TTC549 (cell line): Measurements from ENCODE around the gene DPH3.

Experiments used
- FAIRE-seq: peaks from 2 replicates; lab custom pipeline; 2012; peaks lifted over from hg19 to GRCh38; lab: Jason Lieb, UNC

Gene DPH3

DNA sequence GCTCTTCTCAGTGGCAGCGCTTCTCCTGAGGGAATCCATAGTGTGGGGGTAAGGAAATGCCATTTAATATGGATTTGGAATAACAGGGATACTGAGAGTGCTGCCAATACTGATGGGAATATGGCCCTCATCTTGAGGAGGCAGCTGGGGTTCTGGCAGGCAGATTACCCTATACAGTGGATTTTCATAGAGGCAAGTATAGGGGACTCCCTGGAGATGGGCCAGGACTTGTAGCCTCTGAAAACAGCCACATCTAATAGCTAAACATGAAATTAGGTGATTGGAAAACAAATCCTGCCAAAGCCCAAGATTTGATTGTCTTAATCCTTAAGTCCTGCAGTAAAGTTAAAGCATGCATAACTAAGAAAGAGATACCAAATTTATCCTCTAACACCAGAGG is 30.9 kb downstream of the DPH3 start:
- FAIRE-seq, result no peak

- no peak for FAIRE-seq
These were observed 32.8 kb downstream of the DPH3 start for GRCh38 chr3:16231983-16232382.

DNA sequence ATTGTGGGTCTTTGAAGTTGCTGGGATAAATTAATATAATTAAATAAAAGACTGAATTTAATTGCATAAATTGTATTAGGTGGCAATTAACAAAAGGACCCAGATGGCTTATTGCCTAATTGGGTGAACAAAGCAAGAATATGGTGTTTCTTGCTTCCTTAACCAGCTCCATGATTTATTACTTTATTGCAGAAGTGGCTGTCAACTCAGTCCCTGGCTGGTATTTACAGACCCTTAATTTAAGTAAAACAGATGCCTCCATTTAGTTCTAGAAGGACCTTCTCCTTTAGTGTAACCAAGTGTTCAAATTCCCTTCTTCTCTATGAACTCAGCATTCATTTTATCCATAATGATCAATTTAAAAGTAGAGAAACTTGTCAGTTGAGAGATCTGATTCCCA is 35.1 kb downstream of the DPH3 start:
- FAIRE-seq, result no peak

DNA sequence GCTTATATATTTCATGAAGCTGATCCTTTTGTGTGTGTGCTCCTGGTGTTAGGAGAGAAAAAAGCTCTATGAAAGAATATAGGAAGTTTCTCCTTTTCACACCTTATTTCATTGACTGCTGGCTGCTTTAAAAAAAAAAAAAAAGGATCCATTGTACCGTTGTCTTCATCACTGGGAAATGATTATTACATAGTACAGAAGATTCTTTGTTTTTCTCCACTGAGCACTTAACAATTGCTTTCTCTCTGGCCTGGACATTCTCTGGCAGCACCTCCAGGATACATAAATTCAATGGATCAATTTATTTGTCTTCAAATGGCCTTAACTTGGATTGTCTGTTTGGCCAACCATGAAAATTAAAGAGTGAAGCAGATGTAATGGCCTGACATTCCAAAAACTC is 37.2 kb downstream of the DPH3 start:
- no peak for FAIRE-seq

DNA sequence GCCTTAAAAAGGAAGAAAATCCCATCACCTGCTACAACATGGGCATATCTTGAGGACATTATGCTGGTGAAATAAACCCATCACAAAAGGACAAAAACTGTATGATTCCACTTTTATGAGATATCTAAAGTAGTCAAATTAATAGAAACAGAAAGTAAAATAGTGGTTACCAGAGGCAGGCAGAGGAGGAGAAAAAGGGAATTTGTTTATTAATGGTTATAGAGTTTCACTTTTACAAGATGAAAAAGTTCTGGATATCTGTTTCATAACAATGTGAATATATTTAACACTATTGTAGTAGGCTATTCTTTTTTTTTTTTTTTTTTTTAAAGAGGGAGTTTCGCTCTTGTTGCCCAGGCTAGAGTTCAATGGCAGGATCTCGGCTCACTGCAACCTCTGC is 40.4 kb downstream of the DPH3 start:
- FAIRE-seq, result no peak

- no peak for FAIRE-seq
These were observed 42.2 kb downstream of the DPH3 start for GRCh38 chr3:16222547-16222946.

DNA sequence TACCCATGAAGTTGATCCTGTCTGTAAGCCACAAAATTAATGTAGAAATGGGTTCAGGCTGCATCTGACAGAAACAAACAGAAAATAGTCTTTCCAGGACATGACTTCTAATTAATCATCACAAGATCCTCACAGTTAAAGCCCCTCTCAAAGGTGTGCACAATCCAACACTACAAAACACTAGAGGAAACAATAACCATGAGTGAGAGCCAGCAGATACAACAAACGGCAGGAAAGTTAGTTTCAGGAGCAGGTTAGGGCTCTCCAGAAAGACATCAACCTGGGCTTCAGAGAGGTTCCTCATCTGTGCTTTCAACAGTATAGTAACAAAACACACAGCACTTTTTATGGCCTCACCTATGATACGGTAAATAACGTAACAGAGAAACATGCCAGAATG is 42.8 kb downstream of the DPH3 start:
- FAIRE-seq, result no peak

DNA sequence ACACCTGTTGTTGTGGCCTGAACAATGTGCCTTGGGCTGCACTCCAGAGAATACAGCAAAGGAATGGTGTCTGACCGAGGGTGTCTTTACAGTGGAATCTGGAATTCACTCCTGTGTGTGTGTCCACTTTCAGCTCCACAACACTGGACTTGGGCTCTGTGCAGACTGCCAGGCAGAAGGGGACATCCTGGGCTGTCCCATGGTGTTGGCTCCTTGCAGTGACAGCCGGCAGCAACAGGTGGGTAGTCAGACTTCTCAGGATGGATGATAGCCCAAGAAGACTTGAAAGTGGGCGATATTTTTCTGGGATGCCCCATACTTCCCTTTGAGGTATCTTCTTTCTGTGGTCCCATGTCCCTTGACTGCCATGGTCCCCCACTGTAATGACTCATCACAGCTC is 45.0 kb downstream of the DPH3 start:
- no peak for FAIRE-seq

GRCh38 chr3:16216373-16216935 is 48.3 kb downstream of the DPH3 start:
- FAIRE-seq, result no peak

GRCh38 chr3:16214366-16214765 is 50.4 kb downstream of the DPH3 start:
- FAIRE-seq, result no peak

DNA sequence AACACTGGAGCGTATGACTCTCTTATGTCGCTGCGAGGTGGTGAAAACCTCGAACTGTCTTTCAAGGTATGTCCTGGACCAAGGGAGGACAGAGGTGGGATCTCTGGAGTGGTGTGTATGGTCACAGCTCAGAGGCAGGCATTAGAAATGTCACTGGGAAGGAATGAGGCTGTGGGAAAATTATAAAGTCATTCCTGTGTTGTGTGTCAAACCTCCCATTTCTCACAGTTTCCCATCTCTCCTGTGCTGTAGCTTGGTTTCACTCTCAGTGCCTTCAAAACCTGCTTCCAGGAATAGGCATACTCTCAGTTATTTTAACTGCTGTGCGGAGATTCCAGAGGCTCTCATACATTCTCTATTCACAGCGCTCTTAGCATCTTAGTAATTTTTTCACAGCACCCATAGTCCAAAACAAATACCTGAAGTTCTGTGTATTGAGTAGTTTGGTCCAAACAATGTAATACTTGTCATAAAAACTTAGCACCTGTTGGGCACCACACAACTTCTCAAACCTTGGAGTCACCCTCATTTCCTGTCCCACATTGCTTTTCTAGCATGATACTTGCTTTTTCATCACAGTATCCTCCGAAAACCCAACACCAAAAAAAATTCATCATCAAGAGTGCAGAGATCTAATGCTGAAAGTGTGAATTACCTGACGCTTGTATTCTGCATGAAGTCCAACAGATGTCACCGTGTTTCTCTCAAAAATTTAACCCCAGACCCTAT is 53.4 kb downstream of the DPH3 start:
- no peak for FAIRE-seq
